Suppressor macrophage treated with lipopolysaccharide for 4 hours (primary cell): Measurements from ENCODE around the gene ATP2A1.
"Not testable (repeated sequence)": the region's sequence is repeated elsewhere in the genome, so short reads cannot be mapped to it uniquely, and the experiment has no call there.

Experiments used
- DNase-seq: peaks from one replicate; pipeline ENCODE4 v3.0.0-alpha.2; 2020

Gene ATP2A1

DNA sequence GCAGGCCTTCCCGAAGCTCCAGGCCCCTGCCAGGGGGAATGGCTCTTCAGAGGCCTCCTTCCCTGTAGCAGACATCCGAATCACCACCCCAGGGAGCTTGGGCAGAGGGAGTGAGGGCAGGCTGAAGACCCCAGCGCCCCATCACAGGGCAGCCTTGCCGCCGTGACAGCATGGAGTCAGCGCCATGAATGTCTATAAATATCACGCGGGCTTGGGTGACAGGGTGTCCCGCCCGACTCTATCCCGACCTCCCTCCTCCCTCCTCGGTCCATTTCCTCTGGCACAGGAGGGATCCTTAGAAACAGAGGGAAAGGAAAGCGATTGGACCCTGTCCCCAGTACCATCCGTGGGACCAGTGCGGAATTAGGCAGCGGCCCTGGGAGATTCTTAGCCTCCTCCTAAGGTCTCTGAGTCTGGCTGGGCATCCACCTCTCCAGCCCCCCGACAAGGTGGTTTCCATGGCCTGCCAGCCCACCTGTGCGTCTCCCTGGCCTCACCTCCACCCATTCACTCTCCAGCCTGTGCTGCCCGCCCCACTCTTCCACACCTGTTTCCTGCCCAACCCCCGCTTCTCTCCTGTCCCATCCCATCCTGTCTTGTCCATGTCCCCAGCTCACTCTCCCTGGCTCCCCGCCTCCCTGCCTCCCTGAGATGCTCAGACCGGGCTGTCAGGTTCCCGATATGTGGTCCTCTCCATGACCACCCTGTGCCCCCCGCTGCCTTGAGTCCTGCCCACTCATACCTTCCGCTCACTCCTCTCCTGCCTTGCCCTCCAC is 5.1 kb downstream of the ATP2A1 start:
- DNase-seq, result no peak

DNA sequence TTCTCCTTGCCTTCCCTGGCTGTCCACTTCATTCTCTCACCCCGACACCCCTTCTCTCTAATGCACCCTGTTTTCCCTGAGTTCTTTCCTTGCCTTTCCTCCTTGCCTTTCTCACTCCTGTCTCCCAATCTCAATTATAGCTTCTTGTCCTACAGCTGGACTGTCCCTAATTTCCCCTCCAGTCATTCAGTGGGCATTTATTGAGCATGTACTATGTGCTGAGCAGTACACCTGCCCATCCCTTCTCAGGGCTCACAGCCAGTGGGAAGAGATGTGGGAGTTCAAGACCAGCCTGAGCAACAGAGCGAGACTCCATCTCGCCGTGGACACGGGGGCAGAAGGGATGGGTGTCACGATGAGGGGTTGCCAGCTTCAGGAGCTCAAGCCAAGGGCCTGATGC is 5.8 kb downstream of the ATP2A1 start:
- no peak for DNase-seq

DNA sequence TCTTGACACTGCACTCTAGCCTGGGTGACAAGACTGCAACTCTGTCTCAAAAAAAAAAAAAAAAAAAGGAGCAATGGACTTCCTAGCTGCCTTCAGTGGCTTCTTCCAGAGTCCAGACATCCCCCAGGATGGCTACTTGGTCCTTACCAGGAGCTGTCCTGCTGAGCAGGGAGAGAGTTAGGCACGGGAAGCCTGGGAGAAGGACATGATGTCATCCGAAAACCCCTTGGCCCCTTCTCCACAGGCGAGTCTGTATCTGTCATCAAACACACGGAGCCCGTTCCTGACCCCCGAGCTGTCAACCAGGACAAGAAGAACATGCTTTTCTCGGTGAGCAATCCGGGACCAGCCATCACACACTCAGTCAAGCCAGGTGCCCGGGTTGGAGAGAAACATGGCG is 8.7 kb downstream of the ATP2A1 start:
- DNase-seq, result no peak

DNA sequence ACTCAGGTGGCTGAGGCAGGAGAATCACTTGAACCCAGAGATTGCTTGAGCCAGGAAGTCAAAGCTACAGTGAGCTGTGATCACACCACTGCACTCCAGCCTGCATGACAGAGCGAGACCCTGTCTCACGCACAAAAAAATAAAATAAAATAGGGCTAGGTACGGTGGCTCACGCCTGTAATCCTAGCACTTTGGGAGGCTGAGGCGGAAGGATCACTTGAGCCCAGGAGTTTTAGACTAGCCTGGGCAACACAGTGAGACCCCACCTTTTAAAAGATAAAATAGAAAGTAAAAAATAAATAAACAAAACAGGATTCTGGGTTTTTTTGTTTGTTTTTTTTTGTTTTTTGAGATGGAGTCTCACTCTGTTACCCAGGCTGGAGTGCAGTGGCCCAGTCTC is 12.1 kb downstream of the ATP2A1 start:
- DNase-seq, result not testable (repeated sequence)

DNA sequence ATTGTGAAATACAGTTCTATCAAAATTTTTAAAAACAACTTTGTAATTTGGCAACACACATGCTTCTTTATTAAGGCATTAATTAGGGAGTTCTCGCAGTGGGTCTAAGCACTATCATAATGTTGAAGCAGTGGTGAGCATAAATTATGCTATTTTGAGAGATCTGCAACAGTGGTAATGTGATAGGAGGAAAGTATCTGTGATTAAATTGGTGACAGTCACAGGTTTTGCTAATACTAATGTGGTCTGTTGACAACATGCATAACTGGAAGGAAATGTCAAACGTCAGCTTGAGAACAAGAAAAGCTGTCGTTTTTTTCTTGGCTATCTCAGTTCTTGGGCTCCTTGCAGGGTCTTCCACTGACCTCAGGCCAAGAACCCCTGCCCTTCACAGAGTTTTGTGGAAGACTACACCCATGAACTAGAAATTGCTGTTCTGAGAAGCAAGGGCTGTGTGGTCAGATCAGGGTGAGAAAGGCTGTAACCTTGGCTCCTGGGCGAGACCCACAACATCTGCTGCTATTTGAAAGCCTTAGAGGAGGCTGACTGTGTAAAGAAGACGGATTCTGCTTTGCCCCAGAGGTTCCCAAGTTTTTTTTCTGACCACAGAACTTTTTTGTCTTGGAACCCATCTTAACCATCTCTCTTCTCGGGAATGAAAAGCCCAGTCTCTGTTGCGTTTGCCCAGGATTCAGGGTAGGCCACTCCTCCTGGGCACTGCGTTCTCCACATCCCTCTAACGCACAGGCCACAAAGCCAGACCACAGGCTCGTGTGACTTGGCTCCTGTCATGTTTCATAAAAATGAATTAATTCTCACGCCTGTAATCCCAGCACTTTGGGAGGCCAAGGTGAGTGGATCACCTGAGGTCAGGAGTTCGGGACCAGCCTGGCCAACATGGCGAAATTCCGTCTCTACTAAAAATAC is 13.9 kb downstream of the ATP2A1 start:
- no peak for DNase-seq

DNA sequence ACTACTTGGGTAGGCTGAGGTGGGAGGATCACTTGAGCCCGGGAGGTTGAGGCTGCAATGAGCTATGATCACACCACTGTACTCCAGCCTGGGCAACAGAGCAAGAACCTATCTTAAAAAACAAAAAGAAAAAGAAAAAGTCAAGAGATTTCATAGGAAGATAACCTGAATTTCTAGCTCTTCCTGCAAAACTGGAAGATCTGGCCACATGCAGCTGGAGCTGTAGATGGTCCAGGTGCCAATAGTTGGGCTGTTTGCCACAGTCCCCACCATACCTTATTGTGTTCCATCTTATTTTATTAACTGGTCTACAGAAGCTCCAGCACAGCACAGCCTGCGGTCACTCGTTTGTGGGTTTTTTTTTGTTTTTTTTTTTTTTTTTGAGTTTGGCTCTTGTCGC is 15.0 kb downstream of the ATP2A1 start:
- no peak for DNase-seq

DNA sequence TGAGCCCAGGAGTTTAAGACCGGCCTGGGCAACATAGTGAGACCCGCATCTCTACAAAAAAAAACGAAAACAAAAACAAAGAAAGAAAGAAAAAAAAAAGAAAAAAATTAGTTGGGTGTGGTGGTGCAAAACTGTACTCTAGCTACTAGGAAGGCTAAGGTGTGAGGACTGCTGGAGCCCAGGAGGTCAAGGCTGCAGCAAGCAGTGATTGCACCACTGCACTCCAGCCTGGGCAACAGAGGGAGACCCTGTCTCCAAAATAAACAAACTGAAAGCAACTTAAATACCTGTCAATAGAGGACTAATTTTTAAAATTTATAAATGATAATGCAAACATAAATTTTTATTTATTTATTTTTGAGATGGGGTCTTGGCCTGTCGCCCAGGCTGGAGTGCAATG is 17.3 kb downstream of the ATP2A1 start:
- no peak for DNase-seq

DNA sequence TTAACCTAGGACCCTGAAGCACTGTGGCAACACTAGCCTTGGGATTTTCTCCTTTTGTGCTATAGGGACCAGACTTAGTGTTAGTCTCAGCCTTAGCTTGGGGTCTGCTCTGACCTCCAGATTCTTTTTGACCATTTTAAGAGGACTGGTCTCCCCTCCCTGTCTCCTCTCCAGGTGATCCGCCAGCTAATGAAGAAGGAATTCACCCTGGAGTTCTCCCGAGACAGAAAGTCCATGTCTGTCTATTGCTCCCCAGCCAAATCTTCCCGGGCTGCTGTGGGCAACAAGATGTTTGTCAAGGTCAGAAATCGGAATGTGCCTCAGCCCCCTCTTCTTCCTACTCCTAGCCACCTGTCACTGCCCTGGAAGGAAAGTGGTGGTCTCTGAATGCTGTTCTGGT is 19.5 kb downstream of the ATP2A1 start:
- DNase-seq, result no peak

DNA sequence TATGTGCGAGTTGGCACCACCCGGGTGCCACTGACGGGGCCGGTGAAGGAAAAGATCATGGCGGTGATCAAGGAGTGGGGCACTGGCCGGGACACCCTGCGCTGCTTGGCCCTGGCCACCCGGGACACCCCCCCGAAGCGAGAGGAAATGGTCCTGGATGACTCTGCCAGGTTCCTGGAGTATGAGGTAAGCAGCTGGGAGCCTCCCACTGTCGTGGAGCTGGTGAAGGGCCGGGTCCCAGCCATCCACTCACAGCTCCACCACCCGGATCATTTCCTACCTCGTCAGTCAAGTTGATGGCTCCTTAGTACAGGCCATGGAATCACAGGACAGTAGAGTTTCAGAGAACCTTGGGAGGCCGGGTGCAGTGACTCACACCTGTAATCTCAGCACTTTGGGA is 20.0 kb downstream of the ATP2A1 start:
- DNase-seq, result no peak

DNA sequence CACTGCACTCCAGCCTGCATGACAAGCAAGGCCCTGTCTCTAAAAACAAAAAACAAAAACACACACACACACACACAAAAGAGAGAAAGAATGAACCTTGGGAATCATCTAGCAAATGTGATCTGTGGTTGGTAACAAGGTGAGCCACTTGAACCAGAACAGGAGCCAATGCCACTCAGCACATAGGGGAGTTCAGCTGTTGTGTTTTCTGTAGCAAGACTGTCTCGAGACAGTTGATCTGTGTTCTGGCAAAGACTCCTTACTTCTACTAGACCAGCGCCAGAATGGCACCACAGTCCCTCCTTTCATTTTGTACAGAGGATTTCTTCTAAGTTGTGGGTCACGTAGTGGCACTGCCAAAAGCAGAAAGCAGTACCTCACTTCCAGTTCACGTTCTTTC is 20.7 kb downstream of the ATP2A1 start:
- no peak for DNase-seq

DNA sequence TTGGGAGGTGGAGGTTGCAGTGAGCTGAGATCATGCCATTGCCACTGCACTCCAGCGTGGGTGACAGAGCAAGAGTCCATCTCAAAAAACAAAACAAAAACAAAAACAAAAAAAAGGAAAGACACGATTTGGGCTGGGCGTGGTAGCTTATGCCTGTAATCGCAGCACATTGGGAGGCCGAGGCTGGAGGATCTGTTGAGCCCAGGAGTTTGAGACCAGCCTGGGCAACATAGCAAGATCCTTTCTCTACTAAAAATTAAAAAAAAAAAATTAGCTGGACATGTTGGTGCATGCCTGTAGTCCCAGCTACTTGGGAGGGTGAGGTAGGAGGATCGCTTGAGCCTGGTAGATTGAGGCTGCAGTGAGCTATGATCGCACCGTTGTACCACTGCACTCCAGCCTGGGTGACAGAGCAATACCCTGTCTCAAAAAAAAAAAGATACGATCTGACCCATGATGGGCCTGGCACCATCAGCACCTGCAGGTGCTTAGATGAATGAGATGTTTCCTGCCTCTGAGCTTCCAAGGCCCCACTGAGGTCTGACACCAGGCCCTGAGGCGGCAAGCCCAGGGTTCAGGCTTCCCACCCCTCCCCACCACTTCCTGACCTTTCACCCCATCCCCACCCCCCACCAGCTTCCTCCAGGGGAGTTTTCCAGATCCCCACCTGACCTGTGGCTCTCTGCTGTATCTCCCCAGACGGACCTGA is 21.7 kb downstream of the ATP2A1 start:
- no peak for DNase-seq

DNA sequence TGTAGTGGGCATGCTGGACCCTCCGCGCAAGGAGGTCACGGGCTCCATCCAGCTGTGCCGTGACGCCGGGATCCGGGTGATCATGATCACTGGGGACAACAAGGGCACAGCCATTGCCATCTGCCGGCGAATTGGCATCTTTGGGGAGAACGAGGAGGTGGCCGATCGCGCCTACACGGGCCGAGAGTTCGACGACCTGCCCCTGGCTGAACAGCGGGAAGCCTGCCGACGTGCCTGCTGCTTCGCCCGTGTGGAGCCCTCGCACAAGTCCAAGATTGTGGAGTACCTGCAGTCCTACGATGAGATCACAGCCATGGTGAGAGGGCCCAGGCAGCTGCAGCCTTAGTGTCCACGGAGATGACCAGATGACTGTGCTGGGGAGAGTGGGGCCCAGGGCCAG is 22.3 kb downstream of the ATP2A1 start:
- DNase-seq, result no peak

DNA sequence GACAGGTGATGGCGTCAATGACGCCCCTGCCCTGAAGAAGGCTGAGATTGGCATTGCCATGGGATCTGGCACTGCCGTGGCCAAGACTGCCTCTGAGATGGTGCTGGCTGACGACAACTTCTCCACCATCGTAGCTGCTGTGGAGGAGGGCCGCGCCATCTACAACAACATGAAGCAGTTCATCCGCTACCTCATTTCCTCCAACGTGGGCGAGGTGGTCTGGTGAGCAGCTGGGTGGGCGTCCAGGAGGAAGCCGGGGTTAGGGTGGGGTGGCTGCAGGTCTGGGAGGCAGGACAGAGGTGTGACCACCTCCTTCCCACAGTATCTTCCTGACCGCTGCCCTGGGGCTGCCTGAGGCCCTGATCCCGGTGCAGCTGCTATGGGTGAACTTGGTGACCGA is 23.6 kb downstream of the ATP2A1 start:
- DNase-seq, result no peak

DNA sequence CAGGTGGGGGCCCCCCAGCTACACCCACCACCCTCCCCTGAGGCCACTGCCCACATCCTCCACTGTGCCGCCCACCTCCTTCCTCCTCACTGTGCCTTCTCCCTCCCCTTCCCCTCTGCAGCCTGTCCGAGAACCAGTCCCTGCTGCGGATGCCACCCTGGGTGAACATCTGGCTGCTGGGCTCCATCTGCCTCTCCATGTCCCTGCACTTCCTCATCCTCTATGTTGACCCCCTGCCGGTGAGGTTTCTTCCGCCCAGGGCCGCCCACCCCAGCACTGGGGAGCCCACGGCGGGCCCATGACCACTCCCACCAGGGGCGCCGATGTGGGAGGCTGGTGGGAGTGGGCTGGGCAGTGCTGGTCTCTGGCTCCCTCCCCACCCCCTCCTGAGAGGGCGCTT is 24.6 kb downstream of the ATP2A1 start:
- DNase-seq, result no peak

DNA sequence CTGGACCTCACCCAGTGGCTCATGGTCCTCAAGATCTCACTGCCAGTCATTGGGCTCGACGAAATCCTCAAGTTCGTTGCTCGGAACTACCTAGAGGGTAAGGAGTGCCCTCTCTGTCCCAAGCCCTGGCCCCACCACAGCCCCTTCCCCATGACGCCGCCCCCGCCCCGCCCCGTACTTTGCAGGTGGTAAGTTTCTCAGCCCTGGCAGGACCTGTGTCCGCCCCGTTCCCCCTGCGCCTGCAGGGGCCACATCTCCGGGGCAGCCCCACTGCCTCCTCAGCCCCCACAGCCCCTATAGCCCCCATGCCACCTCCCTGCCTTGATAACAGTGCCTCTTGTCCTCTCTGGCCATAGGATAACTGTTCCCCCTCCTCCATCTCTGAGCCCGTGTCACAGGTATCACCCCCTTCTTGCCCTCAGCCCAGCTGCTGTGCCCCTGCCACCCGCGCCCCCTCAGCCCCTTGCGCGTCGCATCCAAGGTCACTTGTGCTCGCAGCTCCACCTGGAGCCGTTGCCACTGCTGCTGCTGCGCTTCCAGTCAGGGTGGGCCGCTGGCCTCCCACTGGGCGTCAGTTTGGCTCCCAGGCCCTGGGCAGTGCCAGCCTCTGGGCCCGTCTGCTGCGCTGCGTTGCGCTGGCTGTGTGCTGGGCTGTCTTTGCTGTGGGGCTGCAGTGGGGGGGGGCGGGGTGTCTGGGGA is 25.2 kb downstream of the ATP2A1 start:
- DNase-seq, result no peak

DNA sequence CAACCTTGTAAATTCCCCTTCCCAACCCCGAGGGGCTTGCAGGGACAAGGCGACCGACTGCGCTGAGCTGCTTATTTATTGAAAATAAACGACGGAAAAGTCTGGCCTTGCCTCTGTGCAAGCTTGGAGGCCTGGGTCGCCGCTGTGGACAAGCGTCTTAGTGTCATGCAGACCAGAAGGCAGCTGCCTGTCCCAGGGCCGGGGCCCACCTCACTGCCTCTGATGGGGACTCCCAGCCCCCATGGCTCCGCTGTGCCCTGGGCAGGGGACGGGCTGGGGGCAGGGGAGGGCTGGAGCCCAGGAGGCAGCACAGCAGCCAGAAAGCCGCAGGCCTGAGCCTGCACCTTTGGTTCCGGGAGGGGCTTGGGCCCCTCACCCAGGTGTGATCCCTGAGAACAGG is 26.1 kb downstream of the ATP2A1 start:
- DNase-seq, result no peak

DNA sequence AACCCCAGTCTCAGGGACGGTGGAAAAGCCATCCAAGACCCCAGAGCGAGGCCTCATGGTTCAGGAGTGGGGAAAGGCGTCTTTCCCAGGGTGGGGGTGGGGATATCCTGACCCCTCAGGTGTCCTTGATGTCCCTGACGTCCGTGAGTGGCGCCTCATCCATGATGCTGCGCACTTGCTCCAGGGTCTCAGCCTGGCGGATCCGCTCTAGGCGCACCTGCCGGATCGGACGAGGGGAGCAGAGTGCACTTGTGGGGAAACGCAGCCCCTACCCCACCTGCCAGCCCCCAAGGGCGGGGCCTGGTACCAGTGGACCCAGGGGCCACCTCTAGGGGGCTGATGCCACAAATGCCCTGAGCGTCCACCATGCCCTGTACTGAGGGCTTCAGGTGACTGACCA is 26.5 kb downstream of the ATP2A1 start:
- no peak for DNase-seq

DNA sequence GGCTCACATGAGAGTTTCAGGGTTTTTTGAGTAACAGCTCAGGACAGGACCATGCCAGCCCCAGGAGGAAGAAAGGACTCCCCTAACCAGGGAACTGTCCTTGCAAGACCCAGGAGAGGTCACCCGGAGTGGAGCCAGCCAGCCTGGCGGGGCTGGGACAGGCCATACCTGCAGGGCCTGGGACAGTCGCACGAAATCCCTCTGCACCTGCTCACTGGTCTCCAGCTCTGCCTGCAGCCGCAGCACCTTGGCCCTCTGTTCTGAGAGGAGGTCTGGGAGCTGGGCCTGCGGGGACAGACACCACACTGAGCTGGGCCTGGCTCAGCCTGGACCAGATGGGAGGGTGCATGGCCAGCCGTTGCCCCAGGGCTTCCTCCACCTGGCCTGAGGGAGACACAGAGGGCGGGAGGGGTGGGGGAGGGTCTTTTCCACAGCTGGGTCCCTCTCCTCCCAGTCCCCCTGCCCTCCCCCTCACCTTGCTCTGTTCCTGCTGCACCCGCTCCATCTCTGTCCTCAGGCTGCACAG is 27.0 kb downstream of the ATP2A1 start:
- no peak for DNase-seq

DNA sequence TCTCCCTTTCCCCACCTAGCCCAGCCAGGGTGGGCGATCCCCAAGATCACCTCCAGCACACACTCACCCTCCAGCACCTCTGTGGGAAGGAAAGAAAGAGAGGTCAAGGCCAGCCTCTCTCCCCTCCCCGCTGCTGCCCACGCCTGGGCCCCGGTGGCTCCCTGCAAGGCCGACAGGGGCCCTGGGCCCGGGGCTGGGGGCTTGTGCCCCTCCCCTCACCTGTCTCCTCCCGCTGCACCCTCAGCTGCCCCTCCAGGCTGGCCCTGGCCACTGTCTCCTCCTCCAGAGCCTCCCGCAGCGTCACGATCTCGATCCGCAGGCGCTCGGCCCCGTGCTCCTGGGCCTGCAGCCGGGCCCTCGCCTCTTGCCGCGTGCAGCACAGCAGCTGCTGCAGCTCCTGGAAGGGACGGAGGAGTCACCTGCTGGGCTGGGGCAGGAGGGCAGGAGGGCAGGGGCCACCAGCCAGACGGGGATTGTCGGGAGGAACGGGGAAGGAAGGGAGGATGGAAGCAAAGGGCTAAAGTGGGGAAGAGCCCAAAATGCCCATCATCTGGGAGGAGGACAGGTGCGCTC is 27.6 kb downstream of the ATP2A1 start:
- no peak for DNase-seq

DNA sequence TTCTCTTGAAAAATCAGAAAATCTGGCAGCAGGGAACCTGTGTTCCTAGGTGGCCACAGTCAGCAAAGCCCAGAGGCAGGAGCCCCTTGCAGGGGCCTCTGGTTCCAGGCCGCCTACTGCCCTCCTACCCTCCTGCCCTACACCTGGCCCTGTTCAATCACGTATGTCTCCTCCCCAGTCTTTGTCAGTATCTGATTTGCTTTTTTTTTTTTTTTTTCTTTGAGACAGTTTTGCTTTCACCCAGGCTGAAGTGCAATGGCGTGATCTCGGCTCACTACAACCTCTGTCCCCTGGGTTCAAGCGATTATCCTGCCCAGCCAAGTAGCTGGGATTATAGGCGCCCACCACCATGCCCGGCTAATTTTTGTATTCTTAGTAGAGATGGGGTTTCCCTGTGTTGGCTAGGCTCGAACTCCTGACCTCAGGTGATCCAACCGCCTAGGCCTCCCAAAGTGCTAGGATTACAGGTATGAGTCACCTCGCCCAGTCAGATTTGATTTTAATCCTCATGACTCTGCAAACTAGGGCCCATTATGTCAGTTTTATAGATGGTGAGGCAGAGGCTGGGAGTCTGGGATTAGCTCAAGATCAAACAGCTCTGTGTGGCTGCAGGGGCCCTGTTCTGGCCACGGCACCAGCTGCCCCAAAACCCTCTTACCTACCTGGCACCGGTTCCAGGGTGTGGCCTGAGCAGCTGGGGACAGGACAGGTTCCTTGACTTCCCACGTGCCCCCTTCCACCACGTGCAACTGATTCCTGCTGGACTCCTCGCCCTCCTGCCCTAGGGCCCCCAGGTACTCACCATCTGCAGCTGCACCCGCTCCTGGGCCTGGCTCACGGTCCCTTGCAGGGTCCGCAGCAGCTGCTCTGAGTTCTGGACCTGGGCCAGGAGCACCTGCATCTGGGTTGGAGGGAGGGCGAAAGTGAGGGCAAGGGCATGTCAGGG is 32.1 kb downstream of the ATP2A1 start:
- DNase-seq, result no peak

DNA sequence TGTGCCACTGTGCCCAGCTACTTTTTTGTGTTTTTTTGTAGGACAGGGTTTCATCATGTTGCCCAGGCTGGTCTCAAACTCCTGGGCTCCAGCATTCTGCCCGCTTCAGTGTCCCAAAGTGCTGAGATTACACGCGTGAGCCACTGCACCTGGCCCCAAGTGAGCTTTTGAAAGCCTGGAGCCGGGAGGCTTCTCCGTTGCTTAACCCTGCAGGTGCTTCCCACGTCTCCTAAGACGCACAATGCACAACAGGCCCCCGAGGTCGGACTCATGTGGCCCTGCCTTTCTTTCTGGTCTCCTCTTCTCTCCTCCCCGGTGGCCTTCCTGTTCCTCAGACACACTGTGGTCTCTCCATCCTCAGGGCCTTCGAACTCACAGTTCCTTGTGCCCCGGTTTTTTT is 34.3 kb downstream of the ATP2A1 start:
- no peak for DNase-seq
